Measurements from ENCODE around the gene ZNF282.

DNA sequence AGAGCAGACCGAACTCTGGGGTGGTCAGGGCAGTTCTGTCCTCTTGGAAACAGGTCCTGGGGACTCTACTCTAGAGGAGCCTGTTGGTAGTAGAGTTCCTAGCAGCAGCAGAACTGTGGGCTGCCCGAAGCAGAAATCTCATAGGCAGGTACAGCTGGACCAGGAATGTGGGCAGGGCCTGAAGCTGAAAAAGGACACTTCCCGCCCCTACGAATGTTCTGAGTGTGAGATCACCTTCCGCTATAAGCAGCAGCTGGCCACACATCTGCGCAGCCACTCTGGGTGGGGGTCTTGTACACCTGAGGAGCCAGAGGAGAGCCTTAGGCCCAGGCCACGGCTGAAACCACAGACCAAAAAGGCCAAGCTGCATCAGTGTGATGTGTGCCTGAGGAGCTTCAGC lies 58.3 kb downstream of the ZNF282 start:
- TF ChIP-seq, protein P1, sequence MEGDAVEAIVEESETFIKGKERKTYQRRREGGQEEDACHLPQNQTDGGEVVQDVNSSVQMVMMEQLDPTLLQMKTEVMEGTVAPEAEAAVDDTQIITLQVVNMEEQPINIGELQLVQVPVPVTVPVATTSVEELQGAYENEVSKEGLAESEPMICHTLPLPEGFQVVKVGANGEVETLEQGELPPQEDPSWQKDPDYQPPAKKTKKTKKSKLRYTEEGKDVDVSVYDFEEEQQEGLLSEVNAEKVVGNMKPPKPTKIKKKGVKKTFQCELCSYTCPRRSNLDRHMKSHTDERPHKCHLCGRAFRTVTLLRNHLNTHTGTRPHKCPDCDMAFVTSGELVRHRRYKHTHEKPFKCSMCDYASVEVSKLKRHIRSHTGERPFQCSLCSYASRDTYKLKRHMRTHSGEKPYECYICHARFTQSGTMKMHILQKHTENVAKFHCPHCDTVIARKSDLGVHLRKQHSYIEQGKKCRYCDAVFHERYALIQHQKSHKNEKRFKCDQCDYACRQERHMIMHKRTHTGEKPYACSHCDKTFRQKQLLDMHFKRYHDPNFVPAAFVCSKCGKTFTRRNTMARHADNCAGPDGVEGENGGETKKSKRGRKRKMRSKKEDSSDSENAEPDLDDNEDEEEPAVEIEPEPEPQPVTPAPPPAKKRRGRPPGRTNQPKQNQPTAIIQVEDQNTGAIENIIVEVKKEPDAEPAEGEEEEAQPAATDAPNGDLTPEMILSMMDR (IDR thresholded peaks at IDR 0.05; ENCODE audit: low read depth, low read length): no peak
- no peak for TF ChIP-seq POLR2A (IDR thresholded peaks at IDR 0.05; ENCODE audit: extremely low read depth, insufficient read length)
